Measurements from ENCODE around the gene ZNF611.
"Not testable (repeated sequence)": the region's sequence is repeated elsewhere in the genome, so short reads cannot be mapped to it uniquely, and the experiment has no call there.

ZNF611 gene

DNA sequence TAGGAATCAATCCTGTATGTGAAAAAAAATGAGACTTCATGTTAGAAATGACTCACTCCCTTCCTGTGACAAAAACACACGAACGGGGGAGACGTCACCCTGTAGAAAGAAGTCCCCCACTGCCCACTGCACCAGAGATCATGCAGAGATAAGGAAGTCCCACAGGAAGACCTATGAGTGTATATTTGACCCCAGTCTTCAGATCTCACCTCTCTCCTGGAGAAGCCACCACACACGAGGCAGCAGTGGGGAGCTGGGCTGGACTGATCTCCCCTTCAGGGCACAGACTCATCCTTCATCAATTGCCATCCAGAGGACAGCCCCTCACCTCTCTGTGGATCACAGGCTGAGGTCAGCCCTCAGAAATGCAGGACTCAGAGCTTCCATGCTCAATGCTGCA is 18.9 kb downstream of the ZNF611 start:
- DNase-seq = peak; percentile 62

DNA sequence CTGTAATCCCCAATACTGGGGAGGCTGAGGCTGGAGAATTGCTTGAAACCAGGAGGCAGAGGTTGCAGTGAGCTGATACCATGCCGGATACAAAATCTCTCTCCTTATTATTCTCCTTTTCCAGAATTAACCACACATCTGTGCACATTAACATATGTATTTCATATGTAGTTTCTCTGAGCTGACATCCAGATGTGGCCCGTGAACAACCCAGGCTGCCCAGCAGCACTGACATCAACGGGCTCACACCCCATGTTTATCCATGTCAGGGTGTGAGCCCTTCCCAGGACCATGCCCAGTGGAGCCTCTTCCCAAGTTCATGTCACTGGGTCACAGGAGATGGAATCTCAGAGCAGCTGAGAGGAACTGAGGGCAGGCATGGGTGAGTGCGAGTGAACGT is 19.5 kb downstream of the ZNF611 start:
- DNase-seq = not testable (repeated sequence)

DNA sequence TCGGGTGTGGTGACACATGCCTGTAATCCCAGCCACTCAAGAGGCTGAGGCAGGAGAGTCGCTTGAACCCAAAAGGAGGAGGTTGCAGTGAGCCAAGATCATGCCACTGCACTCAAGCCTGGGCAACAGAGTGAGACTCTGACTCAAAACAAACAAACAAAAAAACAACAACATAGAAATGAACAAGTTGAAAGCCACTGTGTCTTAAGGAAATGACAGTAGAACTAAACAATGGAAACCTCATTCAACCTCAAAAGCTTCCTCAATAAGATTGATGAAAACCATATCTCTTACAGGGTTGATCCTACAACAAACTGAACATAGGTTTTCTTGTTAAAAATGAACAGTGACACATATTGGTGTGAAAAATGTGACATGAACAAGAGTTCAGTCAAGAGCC is 21.8 kb downstream of the ZNF611 start:
- DNase-seq = not testable (repeated sequence)

DNA sequence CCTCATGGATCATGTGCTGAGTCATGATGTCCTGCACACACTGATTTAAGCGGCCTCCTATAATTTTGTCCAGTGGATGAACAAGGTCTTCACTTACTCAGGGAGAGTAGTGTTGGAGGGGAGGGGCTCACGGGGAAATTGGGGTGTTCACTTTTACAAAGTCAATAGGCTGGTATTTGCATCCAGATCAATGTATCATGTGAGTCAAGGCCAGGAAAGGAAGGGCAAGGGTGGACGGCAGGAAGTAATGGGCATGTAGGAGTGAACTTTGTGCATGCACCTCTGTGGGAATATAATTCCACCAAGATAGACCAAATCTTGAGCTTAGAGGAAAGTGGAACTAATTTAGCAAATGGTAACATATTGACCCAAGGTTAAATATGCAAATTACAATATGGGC is 23.2 kb downstream of the ZNF611 start:
- DNase-seq = not testable (repeated sequence)

DNA sequence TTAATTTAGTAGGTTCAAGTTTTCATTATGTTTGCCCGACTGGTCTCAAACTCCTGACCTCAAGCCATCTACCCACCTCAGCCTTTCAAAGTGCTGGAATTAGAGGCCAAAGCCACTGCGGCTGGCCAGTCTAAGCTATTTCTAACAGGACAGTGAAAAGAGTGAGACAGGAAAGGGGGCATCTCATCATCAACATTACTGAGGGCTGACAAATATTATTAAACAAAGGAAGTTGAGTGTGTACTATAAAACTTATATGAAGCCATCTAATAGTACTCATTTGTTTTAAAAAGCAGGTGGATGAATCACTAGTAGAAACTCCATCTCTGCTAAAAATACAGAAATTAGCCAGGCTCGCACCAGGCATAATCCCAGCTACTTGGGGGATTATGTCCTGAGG is 24.3 kb downstream of the ZNF611 start:
- no peak for DNase-seq

DNA sequence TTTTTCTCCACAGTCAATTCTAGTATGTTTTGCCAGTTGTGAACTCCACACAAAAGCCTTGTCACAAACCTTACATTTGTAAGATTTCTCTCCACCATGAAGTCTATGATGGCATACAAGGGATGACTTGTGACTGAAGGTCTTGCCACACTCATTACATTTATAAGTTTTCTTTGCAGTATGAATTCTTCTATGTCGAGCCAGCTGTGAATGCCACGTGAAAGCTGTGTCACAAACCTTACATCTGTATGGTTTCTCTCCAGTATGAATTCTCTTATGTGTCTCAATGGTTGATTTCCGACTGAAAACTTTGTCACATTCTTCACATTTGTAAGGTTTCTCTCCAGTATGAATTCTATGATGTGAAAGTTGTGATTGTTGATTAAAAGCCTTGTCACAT is 29.2 kb downstream of the ZNF611 start:
- not testable (repeated sequence) for DNase-seq

DNA sequence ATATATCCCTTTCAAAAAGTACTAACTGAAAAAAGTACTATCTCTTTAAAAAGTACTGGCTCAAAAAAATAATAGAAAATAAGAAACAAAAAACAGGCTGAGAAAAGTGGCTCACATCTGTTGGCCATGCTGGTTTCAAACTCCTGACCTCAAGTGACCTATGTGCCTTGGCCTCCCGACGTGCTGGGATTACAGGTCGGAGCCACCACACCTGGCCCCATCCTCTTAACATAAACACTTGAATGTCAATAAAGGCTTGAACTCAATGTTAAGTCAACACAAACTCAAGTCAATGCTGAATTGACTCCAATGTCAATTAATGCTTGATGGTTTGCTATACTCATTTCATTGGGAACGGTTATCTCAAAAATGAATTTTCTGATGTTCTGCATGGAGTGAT is 30.9 kb downstream of the ZNF611 start:
- no peak for DNase-seq

DNA sequence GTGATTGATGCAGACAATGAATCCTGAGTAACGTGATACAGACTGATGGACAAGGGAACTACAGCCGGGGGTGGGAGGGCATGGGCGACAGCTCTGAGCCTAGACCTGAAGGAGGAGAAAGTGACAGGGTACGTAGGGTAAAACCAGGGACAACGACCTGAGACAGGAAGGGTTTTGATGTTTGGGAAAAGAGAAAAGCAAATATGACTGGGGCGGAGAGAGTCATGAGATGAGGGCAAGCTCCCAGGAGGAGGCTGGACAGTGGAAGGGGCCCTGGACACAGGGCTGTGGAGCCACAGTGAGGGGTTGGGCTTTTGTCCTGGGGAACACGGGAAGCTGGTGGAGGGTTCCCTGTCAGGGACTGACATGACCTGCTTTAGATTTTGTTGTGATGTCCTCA is 34.2 kb downstream of the ZNF611 start:
- no peak for DNase-seq

DNA sequence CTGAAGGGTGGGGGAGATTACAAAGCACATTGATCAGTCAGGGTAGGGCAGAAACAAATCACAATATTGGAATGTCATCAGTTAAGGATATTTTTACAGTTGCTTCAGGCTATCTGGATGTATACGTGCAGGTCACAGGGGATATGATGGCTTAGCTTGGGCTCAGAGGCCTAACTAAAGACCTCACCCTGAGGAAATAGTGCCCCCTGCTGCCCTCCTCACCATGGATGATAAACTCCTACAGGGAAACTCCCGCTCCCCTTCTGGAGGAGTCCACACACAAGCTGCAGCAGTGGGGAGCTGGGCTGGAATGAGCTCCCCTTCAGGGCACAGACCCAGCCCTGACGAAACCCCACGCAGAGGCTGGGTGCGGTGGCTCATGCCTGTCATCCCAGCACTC is 35.3 kb downstream of the ZNF611 start:
- not testable (repeated sequence) for DNase-seq

DNA sequence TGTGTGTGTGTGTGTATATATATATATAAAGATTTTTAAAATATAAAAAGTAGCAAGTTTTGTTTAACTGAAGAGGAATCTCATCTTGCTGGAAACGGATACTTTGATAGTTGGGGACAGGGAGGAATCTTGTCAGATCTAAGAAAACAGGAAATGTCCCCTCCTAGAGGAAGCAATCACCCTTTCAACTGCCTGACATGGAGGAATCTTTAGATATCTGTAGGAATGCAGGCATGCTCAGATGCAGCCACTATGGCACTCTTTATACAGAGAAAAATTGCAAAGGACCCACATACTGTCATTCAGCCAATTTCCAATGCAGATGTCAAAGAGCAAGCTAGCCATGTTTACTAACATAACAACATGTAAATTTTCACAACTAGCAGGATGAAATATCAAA is 38.8 kb downstream of the ZNF611 start:
- no peak for DNase-seq

DNA sequence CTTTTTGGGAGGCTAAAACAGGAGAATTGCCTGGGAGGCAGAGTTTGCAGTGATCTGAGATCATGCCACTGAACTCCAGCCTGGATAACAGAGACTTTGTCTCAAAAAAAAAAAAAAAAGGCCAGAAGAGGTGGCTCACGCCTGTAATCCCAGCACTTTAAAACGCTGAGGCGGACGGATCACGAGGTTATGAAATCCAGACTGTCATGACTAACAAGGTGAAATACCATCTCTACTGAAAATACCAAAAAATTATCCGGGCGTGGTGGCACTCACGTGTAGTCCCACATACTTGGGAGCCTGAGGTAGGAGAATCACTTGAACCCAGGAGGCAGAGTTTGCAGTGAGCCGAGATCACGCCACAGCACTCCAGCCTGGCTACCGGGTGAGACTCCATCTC is 39.9 kb downstream of the ZNF611 start:
- DNase-seq = no peak

DNA sequence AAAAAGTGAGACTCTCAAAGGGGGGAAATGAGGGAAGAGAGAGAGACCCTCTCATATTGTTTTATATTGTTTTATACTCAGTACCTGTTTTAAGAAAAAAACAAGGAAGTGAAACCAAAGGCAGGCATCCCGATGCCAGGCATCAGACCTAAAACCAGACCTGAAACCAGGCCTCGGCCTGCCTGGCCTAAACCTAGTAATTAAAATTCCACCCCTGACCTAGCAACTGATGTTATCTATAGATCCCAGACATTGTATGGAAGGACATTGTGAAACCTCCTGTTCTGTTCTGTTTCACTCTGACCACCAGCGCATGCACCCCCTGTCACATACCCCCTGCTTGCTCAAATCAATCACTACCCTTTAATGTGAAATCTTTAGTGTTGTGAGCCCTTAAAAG is 40.6 kb downstream of the ZNF611 start:
- DNase-seq = not testable (repeated sequence)

DNA sequence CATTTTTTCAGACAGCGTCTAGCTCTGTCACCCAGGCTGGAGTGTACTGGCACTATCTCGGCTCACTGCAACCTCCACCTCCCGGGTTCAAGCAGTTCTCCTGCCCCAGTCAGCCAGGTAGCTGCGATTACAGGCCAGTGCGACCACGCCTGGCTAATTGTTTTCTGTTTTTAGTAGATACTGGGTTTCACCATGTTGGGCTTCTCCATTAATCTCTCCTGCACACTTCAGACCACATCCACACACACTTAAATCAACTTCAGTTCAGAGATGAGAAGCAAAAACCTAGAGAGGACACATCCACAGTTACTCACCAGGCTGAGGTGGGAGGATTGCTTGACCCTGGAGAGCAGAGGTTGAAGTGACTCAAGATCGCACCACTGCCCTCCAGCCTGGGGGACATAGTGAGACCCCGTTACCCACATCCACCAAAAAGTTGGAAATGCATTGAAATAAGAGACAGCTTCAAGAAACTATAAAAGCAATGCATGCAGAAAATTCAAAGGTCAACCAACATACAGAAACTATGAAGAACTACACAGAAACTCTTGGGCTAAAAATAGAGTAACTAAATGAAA is 42.3 kb downstream of the ZNF611 start:
- no peak for DNase-seq

DNA sequence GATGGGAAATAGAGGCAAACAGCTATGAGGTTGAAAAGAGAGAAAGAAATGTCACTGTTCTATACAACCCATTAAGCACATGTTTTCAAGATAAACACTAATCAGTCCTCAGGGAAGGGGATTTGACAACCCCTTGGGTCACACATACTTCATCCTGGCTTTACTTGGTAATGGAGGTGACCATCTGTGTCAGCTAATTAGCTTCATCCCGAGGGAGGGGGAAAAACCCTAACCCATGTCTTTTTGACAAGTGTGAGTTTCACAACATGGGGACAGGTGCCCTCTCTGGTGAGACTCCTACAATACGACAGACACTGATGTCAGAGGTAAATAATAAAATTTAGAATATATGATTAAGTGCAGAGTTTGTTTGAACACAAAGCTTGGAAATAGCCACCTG is 43.1 kb downstream of the ZNF611 start:
- DNase-seq = no peak

DNA sequence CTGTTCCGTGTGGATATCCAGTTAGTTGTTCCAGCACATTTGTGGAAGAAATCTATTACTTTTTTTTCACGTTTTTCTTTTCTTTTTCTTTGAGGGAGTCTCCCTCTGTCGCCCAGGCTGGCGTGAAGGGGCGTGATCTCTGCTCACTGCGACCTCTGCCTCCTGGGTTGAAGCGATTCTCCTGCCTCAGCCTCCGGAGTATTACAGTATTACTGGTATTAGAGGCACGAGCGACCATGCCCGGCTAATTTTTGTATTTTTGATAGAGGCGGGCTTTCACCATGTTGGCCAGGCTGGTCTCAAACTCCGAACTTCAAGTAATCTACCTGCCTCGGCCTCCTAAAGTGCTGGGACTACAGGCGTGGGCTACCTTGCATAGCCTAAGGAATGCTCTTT is 43.6 kb downstream of the ZNF611 start:
- no peak for DNase-seq

DNA sequence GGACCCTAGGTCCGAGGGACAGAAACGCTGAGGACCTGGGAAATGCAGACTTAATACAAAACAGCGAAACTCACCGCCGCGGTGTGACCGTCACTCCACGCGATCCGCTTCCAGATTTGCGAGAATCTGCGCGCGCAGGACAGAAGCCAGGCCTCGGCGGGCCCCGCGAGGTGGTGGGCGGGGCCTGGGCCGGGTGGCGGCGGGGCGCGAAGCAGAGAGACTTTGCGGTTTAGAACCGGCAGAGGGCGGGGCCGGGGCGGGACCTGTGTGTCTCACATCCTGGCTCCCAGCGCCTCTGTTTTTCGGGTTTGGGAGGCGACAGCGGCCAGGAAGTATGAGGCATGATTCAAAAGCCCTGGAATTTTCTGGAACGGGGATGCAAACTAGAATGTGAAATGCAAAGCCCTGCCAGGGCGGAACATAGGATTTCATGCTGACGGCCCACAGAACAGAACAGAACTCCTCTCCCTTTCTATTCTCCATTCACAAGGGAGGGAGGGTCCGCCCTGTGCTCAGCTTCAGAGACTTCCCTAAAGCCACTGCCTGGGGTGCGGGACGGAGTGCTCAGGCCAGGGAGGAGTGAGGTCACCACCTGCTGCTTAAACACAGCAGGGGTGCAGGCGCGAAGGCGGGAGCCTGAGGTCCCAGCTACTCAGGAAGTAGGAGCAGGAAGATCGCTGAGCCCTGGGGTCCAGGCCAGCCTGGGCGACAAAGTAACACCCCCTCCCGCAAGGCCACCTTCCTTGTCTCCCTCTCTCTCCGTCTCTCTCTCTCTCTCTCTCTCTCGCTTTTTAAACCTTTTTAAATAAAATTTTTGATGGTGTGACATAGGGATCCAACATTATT is 44.3 kb downstream of the ZNF611 start:
- peak; percentile 97 for DNase-seq

DNA sequence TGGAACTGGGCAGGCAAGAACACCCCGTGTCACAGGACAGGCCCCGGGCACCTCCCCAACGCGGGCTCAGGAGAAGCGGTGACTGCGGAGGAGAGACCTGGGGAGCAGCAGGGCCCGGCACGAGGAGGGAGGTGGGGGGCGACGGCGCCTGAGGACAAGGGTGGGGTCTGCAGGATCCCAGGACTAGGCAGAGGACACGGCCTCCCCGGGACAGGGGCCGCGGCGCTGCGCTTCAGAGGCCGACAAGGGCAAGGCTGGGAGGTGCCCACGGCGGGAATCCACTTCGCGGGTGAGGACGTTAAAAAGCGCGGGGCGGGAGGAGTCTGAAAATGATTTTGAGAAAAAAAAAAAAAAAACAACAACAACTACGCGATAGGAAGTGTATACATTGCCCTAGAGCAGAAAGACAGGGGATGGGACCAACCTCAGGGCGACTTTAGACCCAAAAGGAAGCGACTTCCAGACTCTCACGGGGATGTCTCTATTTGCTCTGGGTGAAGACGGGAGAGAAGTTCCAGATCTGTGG is 44.9 kb downstream of the ZNF611 start:
- DNase-seq = peak; percentile 79

DNA sequence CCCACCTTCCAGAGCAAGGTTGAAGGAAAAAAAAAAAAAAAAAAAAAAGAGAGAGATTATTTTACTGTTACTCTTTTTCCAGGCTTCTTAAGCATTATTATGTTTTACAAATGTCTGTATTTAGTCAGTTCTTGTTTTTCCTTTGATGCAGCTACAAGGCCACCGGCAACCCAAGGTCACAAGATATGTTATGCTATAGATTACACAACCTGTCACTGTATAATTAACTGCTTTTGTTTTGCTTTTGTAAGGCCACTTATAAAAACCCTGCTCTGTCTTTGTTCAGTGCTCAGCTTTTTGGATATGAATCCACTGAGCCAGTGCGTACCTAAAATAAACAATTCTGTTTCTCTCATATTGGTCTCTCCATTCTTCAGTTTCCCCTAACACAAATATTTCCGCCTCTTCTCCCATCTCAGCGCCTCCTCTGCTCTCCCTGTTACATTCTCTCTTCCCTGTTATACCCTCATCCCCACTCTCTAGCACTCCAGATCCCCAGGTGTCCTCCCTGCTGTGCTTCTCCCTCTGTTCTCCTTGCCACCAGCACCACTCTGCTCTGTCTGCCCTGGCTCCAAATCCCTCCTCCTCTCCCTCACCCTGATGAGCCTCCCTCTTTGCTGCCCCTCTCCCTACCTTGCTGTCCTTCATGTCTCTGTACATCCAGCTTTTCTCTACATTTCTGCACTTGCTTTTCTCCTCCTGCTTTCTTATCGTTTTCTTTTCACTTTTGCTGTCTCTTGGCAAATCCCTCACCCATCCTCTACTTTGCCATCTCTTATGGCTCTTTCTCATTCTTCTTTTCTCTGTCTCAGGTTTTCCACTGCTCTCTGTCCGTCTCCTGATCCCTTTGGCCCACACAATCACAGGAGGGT is 45.7 kb downstream of the ZNF611 start:
- not testable (repeated sequence) for DNase-seq

DNA sequence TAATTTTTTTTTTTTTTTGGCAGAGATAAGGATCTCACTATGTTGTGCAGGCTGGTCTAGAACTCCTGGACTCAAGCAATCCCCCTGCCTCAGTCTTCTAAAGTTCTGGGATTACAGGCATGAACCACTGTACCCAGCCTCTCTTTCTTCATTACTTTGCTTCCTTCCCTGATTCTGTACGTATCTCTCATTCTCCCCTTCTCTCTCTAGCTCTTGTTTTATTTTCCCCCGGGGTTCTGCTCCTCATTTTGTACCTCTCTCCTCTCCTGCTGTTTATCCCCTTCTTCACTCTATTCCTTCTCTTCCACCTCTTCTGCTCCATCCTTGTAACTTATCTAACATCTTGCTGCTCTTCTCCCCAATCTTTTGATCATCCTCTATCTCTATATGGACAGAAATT is 46.5 kb downstream of the ZNF611 start:
- DNase-seq = no peak

DNA sequence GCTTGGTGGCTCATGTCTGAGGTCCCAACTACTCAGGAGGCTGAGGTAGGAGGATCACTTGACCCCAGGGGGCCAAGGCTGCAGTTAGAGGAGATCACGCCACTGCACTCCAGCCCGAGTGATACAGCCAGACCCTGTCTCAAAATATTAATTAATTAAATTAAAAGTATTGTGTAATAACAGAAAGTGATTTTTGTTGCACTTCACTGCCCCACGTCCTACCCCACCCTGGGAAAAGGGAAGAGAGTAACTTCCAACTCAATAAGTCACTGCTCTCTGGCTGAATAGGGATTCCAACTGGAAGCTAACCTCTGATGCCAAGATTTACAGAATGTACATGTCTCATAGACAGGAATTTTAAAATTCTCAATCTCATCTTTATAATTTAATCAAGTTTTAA is 47.2 kb downstream of the ZNF611 start:
- no peak for DNase-seq

DNA sequence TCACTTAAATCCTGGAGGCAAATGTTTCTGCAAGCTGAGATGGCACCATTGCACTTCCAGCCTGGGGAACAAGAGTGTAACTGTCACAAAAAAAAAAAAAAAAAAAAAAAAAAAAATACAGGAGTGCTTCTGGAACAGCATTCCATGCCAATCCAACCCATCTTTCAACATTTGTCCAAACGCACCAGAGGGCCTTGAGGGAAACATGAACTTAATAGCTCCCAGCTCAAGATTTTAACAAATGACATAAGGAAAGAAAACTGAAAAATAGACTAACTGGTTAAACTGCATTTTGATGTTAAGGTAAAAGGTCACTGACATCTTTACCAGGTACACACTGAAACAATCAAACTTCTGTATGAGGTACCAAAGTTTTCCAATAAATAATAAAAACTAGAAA is 49.0 kb downstream of the ZNF611 start:
- DNase-seq = no peak

DNA sequence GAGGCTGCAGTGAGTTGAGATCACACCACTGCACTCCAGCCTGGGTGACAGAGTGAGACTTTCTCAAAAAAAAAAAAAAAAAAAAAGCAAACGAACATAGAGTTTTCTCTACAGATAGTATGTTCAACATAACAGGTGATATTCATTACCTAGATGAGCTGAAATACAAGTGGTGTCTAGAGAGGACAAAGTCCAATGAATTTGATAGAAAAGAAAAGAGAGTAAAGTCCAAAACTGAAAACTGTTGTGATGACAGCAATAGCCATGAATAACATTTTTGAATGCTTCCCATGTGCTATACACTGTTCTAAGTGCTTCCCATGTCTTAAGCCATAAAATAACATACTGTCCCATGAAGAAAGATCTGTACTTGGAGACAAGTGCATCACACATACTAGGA is 53.6 kb downstream of the ZNF611 start:
- not testable (repeated sequence) for DNase-seq

DNA sequence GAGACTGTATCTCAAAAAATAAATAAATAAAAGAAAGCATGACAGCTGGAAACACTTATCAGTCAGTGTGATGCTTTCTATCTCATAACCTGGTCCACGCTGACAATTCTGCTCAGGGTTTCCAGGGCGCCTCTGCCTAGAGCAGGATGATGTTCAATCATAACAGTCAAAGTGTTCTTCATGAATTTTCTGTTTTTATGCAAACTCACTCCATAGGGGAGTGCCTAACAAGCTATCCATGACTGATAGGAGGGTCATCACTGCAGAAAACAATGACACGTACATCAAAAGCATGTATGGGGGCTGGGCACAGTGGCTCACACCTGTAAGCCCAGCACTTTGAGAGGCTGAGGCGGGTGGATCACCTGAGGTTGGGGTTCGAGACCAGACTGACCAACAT is 55.2 kb downstream of the ZNF611 start:
- DNase-seq = no peak

DNA sequence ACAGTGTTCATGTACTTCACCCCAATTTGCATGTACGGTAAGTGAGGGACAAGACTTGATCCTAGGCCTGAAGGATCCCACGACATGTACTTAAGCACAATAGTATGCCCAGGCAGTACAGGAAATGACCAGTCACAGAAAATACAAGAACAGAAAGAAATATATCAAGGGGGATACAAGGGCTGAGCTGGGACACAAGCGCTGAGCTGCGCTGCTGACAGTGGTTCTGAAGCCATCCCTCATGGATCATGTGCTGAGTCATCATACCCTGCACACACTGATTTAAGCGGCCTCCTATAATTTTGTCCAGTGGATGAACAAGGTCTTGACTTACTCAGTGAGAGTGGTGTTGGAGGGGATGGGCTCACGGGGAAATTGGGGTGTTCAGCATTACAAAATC is 59.6 kb downstream of the ZNF611 start:
- DNase-seq = not testable (repeated sequence)
